Central memory CD8-positive, alpha-beta T cell (primary cell): Measurements from ENCODE around the gene ADTRP.

Experiments used
- ATAC-seq: fragments of 150-1000 bp; cut with Tn5 transposase; replicated peaks from 2 replicates; pipeline ENCODE4 v1.10.0; 2022; ENCODE audit warnings: mild to moderate bottlenecking, moderate FRiP score, moderate number of reproducible peaks; ENCODE audit not compliant: poor library complexity, severe bottlenecking; ENCODE audit errors: extremely low read depth
- DNase-seq, 2 donors: peaks; one replicate each; pipeline ENCODE4 v3.0.0; 2021; ENCODE audit warnings: low spot score in 2 of 2
- H3K27ac Mint-ChIP-seq: one replicate; pipeline ENCODE4 v1.8.0; 2022; ENCODE audit warnings: low read depth, mild to moderate bottlenecking, moderate library complexity, mixed read lengths
- H3K27me3 Mint-ChIP-seq: one replicate; pipeline ENCODE4 v1.8.0; 2022; ENCODE audit warnings: mixed read lengths
- H3K36me3 Mint-ChIP-seq: one replicate; pipeline ENCODE4 v1.8.0; 2022; ENCODE audit warnings: mild to moderate bottlenecking, moderate library complexity, mixed read lengths; ENCODE audit not compliant: insufficient read depth
- H3K4me1 Mint-ChIP-seq: one replicate; pipeline ENCODE4 v1.8.0; 2022; ENCODE audit warnings: mixed read lengths
- H3K4me3 Mint-ChIP-seq: one replicate; pipeline ENCODE4 v1.8.0; 2022; ENCODE audit warnings: mild to moderate bottlenecking, moderate library complexity, mixed read lengths
- H3K9me3 Mint-ChIP-seq: one replicate; pipeline ENCODE4 v1.8.0; 2022; ENCODE audit warnings: mixed read lengths

Gene ADTRP

GRCh38 chr6:11756292-11756691 is 22.3 kb downstream of the ADTRP start:
- no peak overlapping the region for H3K4me3 Mint-ChIP-seq
- no peak overlapping the region for H3K27ac Mint-ChIP-seq
- H3K27me3 Mint-ChIP-seq = peaks cover 51% of the 10 kb centered on the region
- ATAC-seq (no peak), DNase-seq (no peak)
- H3K9me3 Mint-ChIP-seq = peaks cover 5% of the 10 kb centered on the region
- no peaks in the 10 kb centered on the region for H3K4me1 Mint-ChIP-seq
- H3K36me3 Mint-ChIP-seq = no peaks in the 10 kb centered on the region

GRCh38 chr6:11755725-11756124 is 22.9 kb downstream of the ADTRP start:
- H3K4me3 Mint-ChIP-seq = no peak overlapping the region

GRCh38 chr6:11754625-11755271 is 23.9 kb downstream of the ADTRP start:
- no peak for ATAC-seq
- H3K4me3 Mint-ChIP-seq = no peak overlapping the region
- H3K27me3 Mint-ChIP-seq = peaks cover 54% of the 10 kb centered on the region

More at GRCh38 chr6:11755725-11756124, 22.9 kb downstream of the ADTRP start:
- Mint-ChIP-seq H3K36me3 (no peaks in the 10 kb centered on the region), H3K27ac (no peak overlapping the region), H3K4me1 (no peaks in the 10 kb centered on the region), H3K27me3 (peaks cover 54% of the 10 kb centered on the region), H3K9me3 (peaks cover 5% of the 10 kb centered on the region)
- DNase-seq (no peak), ATAC-seq (no peak)

GRCh38 chr6:11753798-11754197 is 24.8 kb downstream of the ADTRP start:
- no peak overlapping the region for H3K27ac Mint-ChIP-seq
- ATAC-seq = no peak
- H3K27me3 Mint-ChIP-seq = peaks cover 54% of the 10 kb centered on the region

More at GRCh38 chr6:11754625-11755271, 23.9 kb downstream of the ADTRP start:
- no peak for DNase-seq
- H3K4me1 Mint-ChIP-seq = no peaks in the 10 kb centered on the region
- peaks cover 5% of the 10 kb centered on the region for H3K9me3 Mint-ChIP-seq
- H3K27ac Mint-ChIP-seq = no peak overlapping the region
- no peaks in the 10 kb centered on the region for H3K36me3 Mint-ChIP-seq

GRCh38 chr6:11752360-11752759 is 26.2 kb downstream of the ADTRP start:
- Mint-ChIP-seq H3K27me3 (peaks cover 44% of the 10 kb centered on the region), H3K4me1 (no peaks in the 10 kb centered on the region), H3K4me3 (no peak overlapping the region), H3K36me3 (no peaks in the 10 kb centered on the region), H3K9me3 (peaks cover 2% of the 10 kb centered on the region), H3K27ac (no peak overlapping the region)
- DNase-seq (no peak), ATAC-seq (no peak)

More at GRCh38 chr6:11753798-11754197, 24.8 kb downstream of the ADTRP start:
- Mint-ChIP-seq H3K9me3 (peaks cover 5% of the 10 kb centered on the region), H3K4me3 (no peak overlapping the region), H3K36me3 (no peaks in the 10 kb centered on the region), H3K4me1 (no peaks in the 10 kb centered on the region)
- no peak for DNase-seq

- ATAC-seq = no peak
- no peaks in the 10 kb centered on the region for H3K9me3 Mint-ChIP-seq
- DNase-seq = no peak
- no peaks in the 10 kb centered on the region for H3K36me3 Mint-ChIP-seq
- peaks cover 33% of the 10 kb centered on the region for H3K27me3 Mint-ChIP-seq
- H3K27ac Mint-ChIP-seq = no peak overlapping the region
- H3K4me3 Mint-ChIP-seq = no peak overlapping the region
- H3K4me1 Mint-ChIP-seq = no peaks in the 10 kb centered on the region
These were observed 27.9 kb downstream of the ADTRP start for GRCh38 chr6:11750682-11751081.

GRCh38 chr6:11748591-11749210 is 29.9 kb downstream of the ADTRP start:
- no peaks in the 10 kb centered on the region for H3K36me3 Mint-ChIP-seq
- no peak overlapping the region for H3K27ac Mint-ChIP-seq
- H3K4me1 Mint-ChIP-seq = no peaks in the 10 kb centered on the region
- H3K27me3 Mint-ChIP-seq = peaks cover 38% of the 10 kb centered on the region
- no peak overlapping the region for H3K4me3 Mint-ChIP-seq
- no peak for ATAC-seq
- H3K9me3 Mint-ChIP-seq = no peaks in the 10 kb centered on the region
- DNase-seq = no peak

GRCh38 chr6:11747021-11747420 is 31.6 kb downstream of the ADTRP start:
- Mint-ChIP-seq H3K9me3 (no peaks in the 10 kb centered on the region), H3K4me1 (no peaks in the 10 kb centered on the region)

GRCh38 chr6:11744753-11745152 is 33.9 kb downstream of the ADTRP start:
- H3K4me3 Mint-ChIP-seq = no peak overlapping the region
- no peak overlapping the region for H3K27ac Mint-ChIP-seq
- DNase-seq (no peak), ATAC-seq (no peak)
- no peaks in the 10 kb centered on the region for H3K9me3 Mint-ChIP-seq
- H3K4me1 Mint-ChIP-seq = no peaks in the 10 kb centered on the region
- no peaks in the 10 kb centered on the region for H3K36me3 Mint-ChIP-seq
- peaks cover 43% of the 10 kb centered on the region for H3K27me3 Mint-ChIP-seq

More at GRCh38 chr6:11747021-11747420, 31.6 kb downstream of the ADTRP start:
- H3K27ac Mint-ChIP-seq = no peak overlapping the region
- H3K36me3 Mint-ChIP-seq = no peaks in the 10 kb centered on the region
- H3K4me3 Mint-ChIP-seq = no peak overlapping the region
- peaks cover 36% of the 10 kb centered on the region for H3K27me3 Mint-ChIP-seq
- ATAC-seq (no peak), DNase-seq (no peak)

GRCh38 chr6:11744101-11744500 is 34.5 kb downstream of the ADTRP start:
- peaks cover 46% of the 10 kb centered on the region for H3K27me3 Mint-ChIP-seq
- DNase-seq = no peak
- H3K9me3 Mint-ChIP-seq = no peaks in the 10 kb centered on the region
- no peaks in the 10 kb centered on the region for H3K4me1 Mint-ChIP-seq
- H3K36me3 Mint-ChIP-seq = no peaks in the 10 kb centered on the region
- no peak overlapping the region for H3K4me3 Mint-ChIP-seq
- no peak for ATAC-seq
- no peak overlapping the region for H3K27ac Mint-ChIP-seq

- no peaks in the 10 kb centered on the region for H3K9me3 Mint-ChIP-seq
- DNase-seq = no peak
- no peak for ATAC-seq
- no peak overlapping the region for H3K27ac Mint-ChIP-seq
- H3K27me3 Mint-ChIP-seq = peaks cover 53% of the 10 kb centered on the region
- H3K36me3 Mint-ChIP-seq = no peaks in the 10 kb centered on the region
- H3K4me1 Mint-ChIP-seq = no peaks in the 10 kb centered on the region
- H3K4me3 Mint-ChIP-seq = no peak overlapping the region
These were observed 37.7 kb downstream of the ADTRP start for GRCh38 chr6:11740875-11741274.

- Mint-ChIP-seq H3K36me3 (no peaks in the 10 kb centered on the region), H3K9me3 (no peaks in the 10 kb centered on the region), H3K4me3 (no peak overlapping the region), H3K27me3 (peaks cover 46% of the 10 kb centered on the region), H3K4me1 (no peaks in the 10 kb centered on the region), H3K27ac (no peak overlapping the region)
- ATAC-seq = no peak
- no peak for DNase-seq
These were observed 39.8 kb downstream of the ADTRP start for GRCh38 chr6:11738661-11739375.

GRCh38 chr6:11738234-11738633 is 40.4 kb downstream of the ADTRP start:
- ATAC-seq (no peak), DNase-seq (no peak)
- H3K27ac Mint-ChIP-seq = no peak overlapping the region
- no peak overlapping the region for H3K4me3 Mint-ChIP-seq
- no peaks in the 10 kb centered on the region for H3K36me3 Mint-ChIP-seq
- no peaks in the 10 kb centered on the region for H3K4me1 Mint-ChIP-seq
- H3K27me3 Mint-ChIP-seq = peaks cover 50% of the 10 kb centered on the region
- H3K9me3 Mint-ChIP-seq = no peaks in the 10 kb centered on the region
